Lower lobe of right lung (tissue), 2 donors: Measurements from ENCODE around the gene HSD3B1. TPM values are rescaled to one million over a fixed set of nuclear protein-coding genes. Genes with fewer than 3 reads are reported as not detected.

Experiments
- ATAC-seq, 2 donors: fragments of 200-7000 bp; cut with Tn5 transposase; one replicate each; pipeline ENCODE4 v1.9.1; 2020 to 2022; ENCODE audit warnings: mild to moderate bottlenecking in 2 of 2, moderate library complexity in 2 of 2
- DNase-seq: peaks from one replicate; pipeline ENCODE4 v3.0.0-alpha.2; 2020
- H3K27ac ChIP-seq: fragments of 200-600 bp; one replicate; pipeline ENCODE4 v1.8.0; 2022
- H3K27me3 ChIP-seq: fragments of 200-600 bp; one replicate; pipeline ENCODE4 v1.8.0; 2022; ENCODE audit warnings: low read depth
- H3K36me3 ChIP-seq: fragments of 200-600 bp; one replicate; pipeline ENCODE4 v1.8.0; 2022; ENCODE audit warnings: mild to moderate bottlenecking
- H3K4me1 ChIP-seq: fragments of 200-600 bp; one replicate; pipeline ENCODE4 v1.8.0; 2022
- H3K4me3 ChIP-seq: fragments of 200-600 bp; one replicate; pipeline ENCODE4 v1.8.0; 2022; ENCODE audit warnings: mild to moderate bottlenecking
- H3K9me3 ChIP-seq: fragments of 200-600 bp; one replicate; pipeline ENCODE4 v1.8.0; 2022
- intact Hi-C: fragments of 100-400 bp; cut with DNase I; formaldehyde crosslinking; loops from one replicate; pipeline ENCODE4 v1.11.0; 2022
- total RNA-seq: library from RNA; stranded (reverse); fragmentation: NEBNext Ultra II Directional; extraction: Animal tissue kit (Norgen Biotek cat#: 25700); gene quantifications from one replicate; pipeline ENCODE4 v1.2.1, GENCODE V29; 2021
- TF ChIP-seq, protein P1 (sequence below): fragments of 200-600 bp; IDR thresholded peaks from one replicate; pipeline ENCODE4 v1.8.0; 2022; ENCODE audit warnings: antibody characterized with exemption, mild to moderate bottlenecking
- donor health status: DM: no; HTN: yes; CAD: no; lungs with severe emphysema.

Gene HSD3B1
- total RNA-seq, 1 donor from 2014 or later = not detected

DNA sequence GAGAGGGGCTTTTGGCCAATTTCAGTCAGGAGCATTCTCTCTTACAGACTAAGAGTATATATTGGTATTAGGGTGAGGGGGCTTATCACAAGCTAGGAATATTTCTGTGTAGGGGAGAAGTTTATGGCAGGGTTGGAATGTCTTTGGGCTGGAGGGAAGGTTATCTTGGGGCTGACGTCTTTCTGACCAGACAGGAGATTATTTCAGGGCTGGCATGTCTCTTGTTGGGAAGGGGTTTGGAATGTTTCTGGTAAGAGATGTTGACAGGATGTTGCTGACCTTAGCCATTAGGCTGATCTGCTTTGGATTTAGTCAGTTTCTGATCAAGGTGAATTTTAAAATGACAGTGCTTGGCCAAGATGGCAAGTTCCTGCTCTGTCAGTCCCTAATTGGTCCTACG is 17.8 kb upstream of the HSD3B1 start:
- intact Hi-C loops = no loop called here
- no peaks in the 10 kb centered on the region for H3K4me1 ChIP-seq
- no peaks in the 10 kb centered on the region for H3K36me3 ChIP-seq
- TF ChIP-seq, protein P1, sequence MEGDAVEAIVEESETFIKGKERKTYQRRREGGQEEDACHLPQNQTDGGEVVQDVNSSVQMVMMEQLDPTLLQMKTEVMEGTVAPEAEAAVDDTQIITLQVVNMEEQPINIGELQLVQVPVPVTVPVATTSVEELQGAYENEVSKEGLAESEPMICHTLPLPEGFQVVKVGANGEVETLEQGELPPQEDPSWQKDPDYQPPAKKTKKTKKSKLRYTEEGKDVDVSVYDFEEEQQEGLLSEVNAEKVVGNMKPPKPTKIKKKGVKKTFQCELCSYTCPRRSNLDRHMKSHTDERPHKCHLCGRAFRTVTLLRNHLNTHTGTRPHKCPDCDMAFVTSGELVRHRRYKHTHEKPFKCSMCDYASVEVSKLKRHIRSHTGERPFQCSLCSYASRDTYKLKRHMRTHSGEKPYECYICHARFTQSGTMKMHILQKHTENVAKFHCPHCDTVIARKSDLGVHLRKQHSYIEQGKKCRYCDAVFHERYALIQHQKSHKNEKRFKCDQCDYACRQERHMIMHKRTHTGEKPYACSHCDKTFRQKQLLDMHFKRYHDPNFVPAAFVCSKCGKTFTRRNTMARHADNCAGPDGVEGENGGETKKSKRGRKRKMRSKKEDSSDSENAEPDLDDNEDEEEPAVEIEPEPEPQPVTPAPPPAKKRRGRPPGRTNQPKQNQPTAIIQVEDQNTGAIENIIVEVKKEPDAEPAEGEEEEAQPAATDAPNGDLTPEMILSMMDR = no peak
- no peak overlapping the region for H3K27ac ChIP-seq
- no peaks in the 10 kb centered on the region for H3K27me3 ChIP-seq
- DNase-seq = no peak
- no peak overlapping the region for H3K4me3 ChIP-seq
- no peaks in the 10 kb centered on the region for H3K9me3 ChIP-seq
- ATAC-seq = no peak

DNA sequence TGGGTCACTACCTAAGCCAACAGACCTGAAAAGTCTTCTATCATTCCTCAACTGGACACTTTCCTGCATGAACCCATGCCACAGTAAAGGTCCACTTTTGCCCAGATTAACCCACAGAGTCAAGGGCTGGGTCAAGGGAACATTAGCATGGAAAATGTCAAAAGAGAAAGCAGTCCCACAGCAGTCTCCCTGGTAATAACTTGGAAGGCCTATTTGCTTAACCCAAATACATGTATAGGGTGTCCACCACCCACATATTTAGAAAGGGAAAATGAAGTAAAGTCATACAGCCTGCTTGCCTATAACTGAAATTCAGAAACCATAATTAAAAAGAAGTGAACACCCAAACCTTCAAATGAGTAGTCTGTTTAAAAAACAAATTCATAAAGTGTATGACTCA is 16.1 kb upstream of the HSD3B1 start:
- Histone ChIP-seq H3K27ac (no peak overlapping the region), H3K4me3 (no peak overlapping the region), H3K4me1 (no peaks in the 10 kb centered on the region), H3K36me3 (no peaks in the 10 kb centered on the region), H3K9me3 (no peaks in the 10 kb centered on the region), H3K27me3 (no peaks in the 10 kb centered on the region)
- TF ChIP-seq, protein P1 = no peak
- DNase-seq (no peak), ATAC-seq (no peak)
- intact Hi-C loops = no loop called here

DNA sequence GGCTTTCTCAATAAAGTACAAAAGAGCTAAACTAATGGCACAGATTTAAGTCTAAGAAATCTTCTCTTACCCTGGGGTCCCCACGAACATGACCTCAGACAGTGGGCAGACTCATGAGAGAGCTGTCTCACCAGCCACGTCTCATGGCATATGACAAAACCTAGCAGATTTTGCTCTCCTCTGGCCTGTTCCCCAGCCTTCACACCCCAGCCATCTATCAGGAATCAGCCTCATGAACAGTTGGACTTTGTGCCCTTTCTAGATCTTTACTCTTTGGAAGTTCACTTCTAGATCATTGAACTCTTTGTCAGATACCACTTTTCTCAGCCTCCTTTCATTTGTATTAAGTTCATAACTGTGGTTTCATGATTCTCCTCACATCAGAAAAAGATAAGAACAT is 14.2 kb upstream of the HSD3B1 start:
- DNase-seq = no peak
- TF ChIP-seq, protein P1 = no peak
- intact Hi-C loops = no loop called here
- Histone ChIP-seq H3K36me3 (no peaks in the 10 kb centered on the region), H3K4me1 (no peaks in the 10 kb centered on the region), H3K4me3 (no peak overlapping the region), H3K9me3 (no peaks in the 10 kb centered on the region), H3K27ac (no peak overlapping the region), H3K27me3 (no peaks in the 10 kb centered on the region)
- no peak for ATAC-seq

DNA sequence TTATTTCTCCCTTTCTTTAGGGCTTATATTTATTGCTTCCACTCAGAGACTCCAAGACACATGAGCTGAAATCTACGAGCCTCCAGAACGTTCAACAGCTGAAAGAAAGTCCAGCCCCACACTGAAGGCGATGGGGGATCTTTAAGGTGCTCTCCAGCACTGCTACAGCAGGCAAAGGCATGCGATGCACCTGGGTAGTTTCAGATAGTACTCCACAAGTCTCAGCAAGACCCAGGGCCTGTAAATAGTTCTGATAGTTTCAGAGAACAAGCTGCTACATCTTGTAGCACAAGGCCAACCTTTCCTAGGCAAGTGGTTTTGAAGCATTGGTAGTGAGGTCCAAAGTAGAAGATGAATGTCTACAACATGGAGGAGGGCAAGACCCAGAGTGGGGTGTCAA is 2.2 kb upstream of the HSD3B1 start:
- DNase-seq (no peak), ATAC-seq (no peak)
- Histone ChIP-seq H3K9me3 (no peaks in the 10 kb centered on the region), H3K4me1 (no peaks in the 10 kb centered on the region), H3K27me3 (no peaks in the 10 kb centered on the region), H3K4me3 (no peak overlapping the region), H3K27ac (no peak overlapping the region), H3K36me3 (no peaks in the 10 kb centered on the region)
- intact Hi-C loops = no loop called here
- TF ChIP-seq, protein P1 = no peak

DNA sequence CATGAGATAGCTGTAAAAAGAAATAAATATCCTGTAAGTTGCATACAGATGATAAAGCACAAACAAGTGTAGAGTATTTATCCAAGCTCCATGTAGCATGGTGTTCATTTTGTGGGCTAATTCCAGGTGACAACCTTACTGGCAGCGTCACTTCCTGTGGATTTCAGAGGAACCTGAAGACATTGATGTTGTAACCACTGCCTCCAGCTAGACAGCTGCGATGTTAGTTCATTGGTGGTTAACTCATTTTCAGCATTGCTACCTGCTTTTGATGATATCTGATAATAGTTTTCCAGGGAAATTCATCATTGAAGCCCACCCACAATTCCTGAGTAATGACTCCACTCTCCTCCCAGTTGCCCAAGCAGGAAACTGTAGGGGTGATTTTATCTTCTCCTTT is 3.0 kb downstream of the HSD3B1 start:
- Histone ChIP-seq H3K4me3 (no peak overlapping the region), H3K4me1 (no peaks in the 10 kb centered on the region), H3K9me3 (no peaks in the 10 kb centered on the region), H3K36me3 (no peaks in the 10 kb centered on the region), H3K27ac (no peak overlapping the region), H3K27me3 (no peaks in the 10 kb centered on the region)
- intact Hi-C loops = no loop called here
- ATAC-seq = no peak
- DNase-seq = no peak
- TF ChIP-seq, protein P1 = no peak

DNA sequence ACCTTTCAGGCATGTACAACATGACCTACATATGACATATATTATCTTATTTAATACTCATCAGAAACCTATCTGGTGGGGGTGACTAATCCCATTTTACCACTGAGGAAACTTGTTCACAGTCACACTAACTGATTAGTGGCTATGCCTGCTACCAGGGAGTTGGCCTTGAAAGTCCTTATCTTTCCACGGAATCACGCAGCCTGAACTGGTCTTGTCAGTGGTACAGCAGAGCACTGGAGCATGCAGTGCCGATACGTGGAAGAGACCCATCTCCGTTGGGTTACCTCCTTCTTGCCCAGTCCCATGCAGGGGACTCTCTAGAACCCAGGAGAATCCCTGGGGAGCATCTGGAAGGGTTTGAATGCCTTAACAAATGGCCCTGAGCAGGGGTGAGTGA is 8.2 kb downstream of the HSD3B1 start:
- TF ChIP-seq, protein P1 = no peak
- DNase-seq (no peak), ATAC-seq (no peak)
- Histone ChIP-seq H3K9me3 (no peaks in the 10 kb centered on the region), H3K36me3 (no peaks in the 10 kb centered on the region), H3K27ac (no peak overlapping the region), H3K4me1 (no peaks in the 10 kb centered on the region), H3K27me3 (no peaks in the 10 kb centered on the region), H3K4me3 (no peak overlapping the region)
- intact Hi-C loops = no loop called here
